ENCODE measurements around the gene TTLL5.

GRCh38 chr14:75615200-75615599, 45.8 kb upstream of the TTLL5 start:
- TF ChIP-seq, protein P1, sequence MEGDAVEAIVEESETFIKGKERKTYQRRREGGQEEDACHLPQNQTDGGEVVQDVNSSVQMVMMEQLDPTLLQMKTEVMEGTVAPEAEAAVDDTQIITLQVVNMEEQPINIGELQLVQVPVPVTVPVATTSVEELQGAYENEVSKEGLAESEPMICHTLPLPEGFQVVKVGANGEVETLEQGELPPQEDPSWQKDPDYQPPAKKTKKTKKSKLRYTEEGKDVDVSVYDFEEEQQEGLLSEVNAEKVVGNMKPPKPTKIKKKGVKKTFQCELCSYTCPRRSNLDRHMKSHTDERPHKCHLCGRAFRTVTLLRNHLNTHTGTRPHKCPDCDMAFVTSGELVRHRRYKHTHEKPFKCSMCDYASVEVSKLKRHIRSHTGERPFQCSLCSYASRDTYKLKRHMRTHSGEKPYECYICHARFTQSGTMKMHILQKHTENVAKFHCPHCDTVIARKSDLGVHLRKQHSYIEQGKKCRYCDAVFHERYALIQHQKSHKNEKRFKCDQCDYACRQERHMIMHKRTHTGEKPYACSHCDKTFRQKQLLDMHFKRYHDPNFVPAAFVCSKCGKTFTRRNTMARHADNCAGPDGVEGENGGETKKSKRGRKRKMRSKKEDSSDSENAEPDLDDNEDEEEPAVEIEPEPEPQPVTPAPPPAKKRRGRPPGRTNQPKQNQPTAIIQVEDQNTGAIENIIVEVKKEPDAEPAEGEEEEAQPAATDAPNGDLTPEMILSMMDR (IDR thresholded peaks at IDR 0.05; ENCODE audit: insufficient read depth, low read length, poor library complexity, severe bottlenecking) = no peak
- no peak for TF ChIP-seq EZH2phosphoT487 (conservative IDR thresholded peaks at IDR 0.05; ENCODE audit: low read length)

Measured in SU-DHL-6 (cell line).